Endothelial cell of umbilical vein (primary cell): ENCODE results near the gene SHISA6. TPM values are rescaled to one million over a fixed set of nuclear protein-coding genes. Genes with fewer than 3 reads are reported as not detected.

Source experiments
- BruUV-seq: library from RNA; stranded (reverse); fragments of 400-500 nt; replicated peaks from 2 replicates; lab custom pipeline; 2021; lab: Mats Ljungman, UMichigan
- CTCF ChIA-PET: fragments of 300-600, 350-600 bp; sonication (Branson Sonifier 250); formaldehyde crosslinking; loops from one replicate; lab custom pipeline; 2021; ENCODE audit warnings: antibody characterized with exemption, inconsistent platforms; lab: Charles Lee
- POLR2A ChIA-PET: fragments of 300-600, 350-600 bp; sonication (Branson Sonifier 250); formaldehyde crosslinking; loops from one replicate; lab custom pipeline; 2021; ENCODE audit warnings: antibody characterized with exemption, inconsistent platforms; lab: Charles Lee
- DNase-seq: peaks from one replicate; pipeline ENCODE4 v3.0.0-alpha.2; 2011; ENCODE audit warnings: low read depth, low spot score
- FAIRE-seq: peaks from 2 replicates; lab custom pipeline; 2011; peaks lifted over from hg19 to GRCh38; lab: Jason Lieb, UNC
- H2AFZ ChIP-seq: 2 replicates; pipeline ENCODE4 v1.6.0; 2012; ENCODE audit warnings: low read depth, low read length, control low read depth, inconsistent platforms
- H3K27ac ChIP-seq: 2 replicates; pipeline ENCODE4 v1.5.1; 2011; ENCODE audit warnings: low read depth, mild to moderate bottlenecking, control low read depth, low read length, moderate library complexity; ENCODE audit not compliant: insufficient read depth
- H3K27me3 ChIP-seq, 2 experiments: 2 replicates each; pipeline versions ENCODE4 v1.6.0 to v1.6.1; 2011; ENCODE audit warnings: low read length in 2 of 2, mixed read lengths in 1 of 2; ENCODE audit not compliant: control insufficient read depth in 2 of 2, insufficient read depth in 2 of 2
- H3K36me3 ChIP-seq, 2 experiments: 2 replicates in 1 of 2; 3 replicates in 1 of 2; pipeline ENCODE4 v1.5.1; 2011; ENCODE audit warnings: low read length in 2 of 2, mild to moderate bottlenecking in 1 of 2, moderate library complexity in 1 of 2; ENCODE audit not compliant: control insufficient read depth in 2 of 2, insufficient read depth in 2 of 2; ENCODE audit errors: extremely low read depth in 1 of 2
- H3K4me1 ChIP-seq: 3 replicates; pipeline ENCODE4 v1.5.1; 2011; ENCODE audit warnings: mild to moderate bottlenecking, low read length; ENCODE audit not compliant: control insufficient read depth, insufficient read depth; ENCODE audit errors: extremely low read depth
- H3K4me2 ChIP-seq: 2 replicates; pipeline ENCODE4 v1.6.1; 2011; ENCODE audit warnings: low read length, control low read depth, mixed read lengths; ENCODE audit not compliant: insufficient read depth
- H3K4me3 ChIP-seq, 3 experiments: fragments of 200-600 bp in 1 of 3; sonication (generic), shearing (Covaris generic) in 1 of 3; replicated peaks in 1 of 3; 2 replicates each; pipeline ENCODE4 v1.5.1; 2011 to 2016; ENCODE audit warnings: control low read depth in 3 of 3, low read length in 3 of 3, mild to moderate bottlenecking in 2 of 3, inconsistent platforms in 1 of 3, low read depth in 1 of 3, moderate library complexity in 1 of 3; ENCODE audit not compliant: insufficient read depth in 1 of 3
- H3K79me2 ChIP-seq: 2 replicates; pipeline ENCODE4 v1.6.0; 2012; ENCODE audit warnings: low read length, inconsistent platforms; ENCODE audit not compliant: control insufficient read depth, insufficient read depth
- H3K9ac ChIP-seq: replicated peaks from 2 replicates; pipeline ENCODE3; 2011; ENCODE audit warnings: low read length, control low read depth; ENCODE audit not compliant: insufficient read depth; ENCODE audit errors: extremely low read depth
- H3K9me1 ChIP-seq: replicated peaks from 3 replicates; pipeline ENCODE4 v1.6.0; 2011; ENCODE audit warnings: mild to moderate bottlenecking, low read length; ENCODE audit not compliant: control insufficient read depth, insufficient read depth; ENCODE audit errors: extremely low read depth
- H3K9me3 ChIP-seq: replicated peaks from 2 replicates; pipeline ENCODE4 v1.5.1; 2012; ENCODE audit warnings: low read length, inconsistent platforms; ENCODE audit not compliant: control insufficient read depth, insufficient read depth
- H4K20me1 ChIP-seq: replicated peaks from 2 replicates; pipeline ENCODE3; 2011; ENCODE audit warnings: mild to moderate bottlenecking, low read length; ENCODE audit not compliant: control insufficient read depth, insufficient read depth; ENCODE audit errors: extremely low read depth
- CTCF ChIP-seq, 2 donors: IDR thresholded peaks; 1 replicate in 1 of 2; 2 replicates in 1 of 2; pipeline ENCODE4 v1.5.1; 2011; ENCODE audit warnings: low read length in 2 of 2, mild to moderate bottlenecking in 2 of 2, moderate library complexity in 2 of 2, control low read depth in 1 of 2, inconsistent platforms in 1 of 2, low read depth in 1 of 2; ENCODE audit not compliant: insufficient read depth in 1 of 2; ENCODE audit errors: extremely low read depth in 1 of 2
- FOS ChIP-seq: IDR thresholded peaks from 2 replicates; pipeline ENCODE4 v1.6.1; 2011; ENCODE audit warnings: mild to moderate bottlenecking, low read length, moderate library complexity, borderline replicate concordance; ENCODE audit not compliant: insufficient read depth
- GATA2 ChIP-seq: IDR thresholded peaks from 2 replicates; pipeline ENCODE4 v1.7.0; 2011; ENCODE audit warnings: low read depth, mild to moderate bottlenecking, moderate library complexity, mixed read lengths, low read length; ENCODE audit not compliant: insufficient read length, insufficient read depth
- JUN ChIP-seq: IDR thresholded peaks from 2 replicates; pipeline ENCODE4 v1.6.1; 2011; ENCODE audit warnings: borderline replicate concordance, low read depth; ENCODE audit not compliant: insufficient read length, insufficient read depth
- MYC ChIP-seq: IDR thresholded peaks from one replicate; pipeline ENCODE4 v1.6.1; 2011; ENCODE audit warnings: mild to moderate bottlenecking, low read depth, low read length
- POLR2A ChIP-seq: IDR thresholded peaks from 2 replicates; pipeline ENCODE4 v1.6.1; 2012; ENCODE audit warnings: low read depth, mild to moderate bottlenecking, control low read depth, low read length
- POLR2AphosphoS5 ChIP-seq: IDR thresholded peaks from 2 replicates; pipeline ENCODE4 v1.6.1; 2012; ENCODE audit warnings: low read depth, mild to moderate bottlenecking, control low read depth, low read length, moderate library complexity; ENCODE audit not compliant: insufficient read depth
- dilution Hi-C: fragments of 300-500 bp; cut with MboI; formaldehyde crosslinking; loops from one replicate; pipeline ENCODE4 v1.15.0; 2019; ENCODE audit warnings: low sequenced_read_pairs; ENCODE audit not compliant: extremely low pct_ligation_motif_present
- intact Hi-C: fragments of 100-400 bp; cut with micrococcal nuclease; formaldehyde crosslinking; loops from one replicate; pipeline ENCODE4 v1.10.0; 2022
- polyA plus RNA-seq, 4 experiments: library from polyadenylated mRNA; depleted of rRNA in 3 of 4; stranded (reverse) in 3 of 4; unstranded in 1 of 4; fragments of >200 nt; gene quantifications; 2 replicates each; pipeline versions ENCODE4 v1.2.1 to v1.2.3, GENCODE V29; 2011 to 2012; ENCODE audit warnings: missing spikeins in 1 of 4
- total RNA-seq: library from RNA; stranded (reverse); gene quantifications from 2 replicates; pipeline ENCODE4 v1.2.3, GENCODE V29; 2021
- TF ChIP-seq, protein P1 (sequence below): IDR thresholded peaks from 2 replicates; pipeline ENCODE4 v1.6.1; 2011; ENCODE audit not compliant: insufficient read depth, insufficient read length

The SHISA6 gene
- total and polyA plus RNA-seq, 2 donors (not counting 3 experiments of a cell fraction or from before 2014, with no cell fraction given), result not detected

DNA sequence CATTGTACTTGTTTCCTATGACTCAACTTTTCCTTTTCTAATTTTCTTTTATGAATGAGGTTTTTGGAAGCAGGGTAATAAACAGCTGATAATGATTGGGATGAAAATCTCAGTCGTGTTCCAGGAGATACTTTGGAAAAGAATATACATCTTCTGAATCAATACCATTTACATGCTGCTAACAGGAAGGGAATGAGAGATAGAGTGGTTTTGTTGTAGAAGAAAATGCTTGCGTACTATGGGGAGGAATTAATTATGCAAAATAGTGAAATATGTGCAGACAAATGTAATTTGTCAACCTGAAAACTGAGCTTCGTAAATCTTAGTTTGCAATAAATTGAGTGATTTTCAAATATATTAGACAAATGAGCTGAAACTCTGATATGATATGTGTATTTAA lies 24.0 kb upstream of the SHISA6 start:
- no peaks in the 10 kb centered on the region for H3K27me3 ChIP-seq
- DNase-seq (no peak), FAIRE-seq (no peak)
- dilution Hi-C loops, result no loop called here
- no peaks in the 10 kb centered on the region for H4K20me1 ChIP-seq
- H3K4me2 ChIP-seq, result no peak overlapping the region
- peaks cover 5% of the 10 kb centered on the region for H3K9me3 ChIP-seq
- BruUV-seq, result no TSS peak
- POLR2A ChIA-PET, result no interaction called here
- H3K36me3 ChIP-seq, result no peaks in the 10 kb centered on the region
- TF ChIP-seq MYC (no peak), FOS (no peak), GATA2 (no peak), POLR2AphosphoS5 (no peak), CTCF (IDR thresholded peaks at IDR 0.05; ENCODE audit: extremely low read depth in 1 of 2, insufficient read depth in 1 of 2, low read depth in 1 of 2, low read length in 2 of 2) (no peak), JUN (no peak), POLR2A (no peak)
- TF ChIP-seq, protein P1, sequence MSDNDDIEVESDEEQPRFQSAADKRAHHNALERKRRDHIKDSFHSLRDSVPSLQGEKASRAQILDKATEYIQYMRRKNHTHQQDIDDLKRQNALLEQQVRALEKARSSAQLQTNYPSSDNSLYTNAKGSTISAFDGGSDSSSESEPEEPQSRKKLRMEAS, result no peak
- H3K9me1 ChIP-seq, result no peaks in the 10 kb centered on the region
- no peak overlapping the region for H3K9ac ChIP-seq
- no peak overlapping the region for H2AFZ ChIP-seq
- H3K4me3 ChIP-seq, result no peak overlapping the region
- H3K79me2 ChIP-seq, result no peaks in the 10 kb centered on the region
- H3K4me1 ChIP-seq, result no peaks in the 10 kb centered on the region
- CTCF ChIA-PET, result no interaction called here
- H3K27ac ChIP-seq, result no peak overlapping the region
- intact Hi-C loops, result no loop called here
